ENCODE results near the gene VGLL4. TPM values are rescaled to one million over a fixed set of nuclear protein-coding genes. Genes with fewer than 3 reads are reported as not detected.
"Not testable (repeated sequence)": the region's sequence is repeated elsewhere in the genome, so short reads cannot be mapped to it uniquely, and the experiment has no call there.

Gene VGLL4
- polyA plus RNA-seq, 3 donors = 96.2 to 115 (median 106) TPM

DNA sequence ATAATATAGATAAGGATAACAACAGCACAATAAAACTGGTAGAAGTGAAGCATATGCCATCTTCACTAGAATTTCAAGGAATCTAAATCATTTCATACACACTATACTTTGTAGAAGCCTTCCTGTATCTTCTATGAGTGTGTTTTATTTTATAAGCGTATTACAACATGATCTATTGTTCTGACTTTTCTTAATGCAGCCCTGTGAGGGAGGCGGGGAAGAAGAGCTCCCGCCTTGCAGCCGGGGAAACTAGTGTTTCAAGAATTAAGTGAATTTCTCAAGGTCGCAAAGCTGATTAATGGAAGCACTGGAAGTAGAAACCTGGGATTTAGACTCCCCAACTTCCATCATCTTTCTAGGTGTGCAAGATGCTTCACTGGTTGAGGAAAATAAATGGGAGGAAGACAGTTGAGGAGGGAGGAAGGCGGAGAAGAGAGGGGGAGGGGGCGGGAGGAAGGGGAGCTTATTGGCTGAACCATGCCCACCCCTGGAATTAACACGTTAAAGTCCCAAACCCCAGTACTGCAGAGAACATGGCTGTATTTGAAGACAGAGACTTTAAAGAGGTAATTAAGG is 32.9 kb downstream of the VGLL4 start:
- DNase-seq = no peak

DNA sequence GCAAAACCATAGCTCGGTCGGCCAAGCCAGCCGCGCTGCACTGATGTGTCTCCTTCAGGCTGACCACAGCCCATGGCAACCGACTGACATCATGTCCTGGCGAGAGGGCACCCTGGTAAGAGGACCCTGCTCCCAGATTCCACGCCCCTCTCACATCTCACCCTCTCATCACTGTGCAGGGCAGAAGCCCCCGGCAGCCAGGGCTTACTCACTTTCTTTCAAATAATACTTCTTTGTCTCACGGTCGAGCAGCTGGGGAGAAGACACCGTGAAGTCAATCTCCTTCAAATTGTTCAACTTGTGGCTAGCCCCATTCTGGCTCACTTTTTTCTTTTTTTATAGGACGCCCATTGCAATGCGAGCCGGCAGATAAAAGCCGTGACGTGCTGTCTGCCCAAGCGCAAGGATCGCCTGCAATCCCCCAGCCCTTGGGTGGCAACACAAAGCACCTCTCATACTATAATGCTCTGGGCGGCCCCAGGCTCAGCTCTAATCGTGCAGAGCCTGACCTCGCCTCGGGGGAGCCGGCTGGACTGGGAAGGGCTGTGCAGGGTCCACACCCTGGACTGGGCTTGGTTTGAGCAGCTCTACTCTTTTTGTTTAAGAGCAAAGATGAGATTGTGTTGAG is 33.6 kb downstream of the VGLL4 start:
- no peak for DNase-seq

DNA sequence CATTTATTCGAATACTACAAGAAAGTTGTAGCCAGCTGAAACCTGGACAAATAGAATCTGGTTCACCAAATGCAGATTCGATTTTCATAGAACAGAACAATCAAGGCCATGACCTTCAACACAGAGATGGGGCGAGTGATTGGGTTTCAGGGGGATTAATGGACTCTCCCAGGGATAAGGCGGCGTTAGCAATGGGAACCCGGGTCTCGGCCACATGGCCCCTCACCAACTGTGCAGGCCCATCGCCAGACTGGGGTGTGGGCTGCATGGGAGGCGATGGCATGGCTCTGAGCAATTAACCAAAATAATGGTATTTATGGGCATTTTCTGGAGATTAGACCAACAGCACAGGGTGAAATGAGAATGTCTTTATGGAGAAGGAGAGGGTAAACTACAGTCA is 34.2 kb downstream of the VGLL4 start:
- no peak for DNase-seq

GRCh38 chr3:11607816-11608215 is 35.9 kb downstream of the VGLL4 start:
- no peak for DNase-seq

DNA sequence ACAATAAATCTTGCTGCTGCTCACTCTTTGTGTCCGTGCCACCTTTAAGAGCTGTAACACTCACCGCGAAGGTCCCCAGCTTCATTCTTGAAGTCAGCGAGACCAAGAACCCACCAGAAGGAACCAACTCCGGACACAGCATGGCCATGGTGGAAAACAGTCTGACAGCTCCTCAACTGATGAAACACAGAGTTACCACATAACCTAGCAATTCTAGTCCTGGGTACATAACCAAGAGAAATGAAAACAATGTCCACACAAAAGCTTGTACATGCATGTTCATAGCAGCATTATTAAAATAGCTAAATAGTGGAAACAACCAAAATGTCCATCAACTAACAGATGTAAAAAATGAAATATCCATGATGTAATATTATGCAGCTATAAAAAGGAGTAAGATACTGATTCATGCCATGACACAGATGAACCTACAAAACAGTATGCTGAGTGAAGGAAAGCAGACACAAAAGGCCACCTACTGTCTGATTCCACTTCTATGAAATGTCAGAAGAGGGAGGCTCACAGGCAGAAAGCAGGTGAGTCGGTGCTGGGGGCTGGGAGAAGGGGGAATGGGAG is 36.8 kb downstream of the VGLL4 start:
- DNase-seq = no peak

DNA sequence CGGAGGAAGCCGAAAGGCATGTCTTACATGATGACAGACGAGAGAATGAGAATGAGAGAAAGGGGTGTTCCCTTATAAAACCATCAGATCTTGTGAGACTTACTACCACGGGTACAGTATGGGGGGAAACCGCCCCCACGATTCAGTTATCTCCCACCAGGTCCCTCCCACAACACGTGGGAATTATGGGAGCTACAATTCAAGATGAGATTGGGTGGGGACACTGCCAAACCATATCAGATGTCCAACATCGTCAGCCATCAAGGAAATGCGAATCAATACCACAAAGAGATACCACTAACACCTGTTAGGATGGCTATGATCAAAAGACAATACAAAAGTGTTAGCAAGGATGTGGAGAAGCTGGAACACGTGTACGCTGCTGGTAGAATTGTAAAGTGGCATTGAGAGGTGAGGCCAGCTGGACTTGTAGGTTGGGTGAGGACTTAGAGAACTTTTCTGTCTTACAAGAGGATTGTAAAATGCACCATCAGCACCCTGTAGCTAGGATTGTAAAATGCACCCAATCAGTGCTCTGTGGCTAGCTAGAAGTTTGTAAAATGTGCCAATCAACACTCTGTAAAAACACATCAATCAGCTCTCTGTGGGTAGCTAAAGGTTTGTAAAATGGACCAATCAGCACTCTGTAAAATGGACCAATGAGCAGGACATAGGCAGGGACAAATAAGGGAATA is 37.5 kb downstream of the VGLL4 start:
- DNase-seq = no peak

GRCh38 chr3:11605398-11605797 is 38.3 kb downstream of the VGLL4 start:
- DNase-seq = no peak

GRCh38 chr3:11604139-11604892 is 39.4 kb downstream of the VGLL4 start:
- DNase-seq = no peak

- no peak for DNase-seq
Measured at GRCh38 chr3:11603628-11604027, 40.1 kb downstream of the VGLL4 start.

- DNase-seq = no peak
Measured at GRCh38 chr3:11602886-11603527, 40.7 kb downstream of the VGLL4 start.

DNA sequence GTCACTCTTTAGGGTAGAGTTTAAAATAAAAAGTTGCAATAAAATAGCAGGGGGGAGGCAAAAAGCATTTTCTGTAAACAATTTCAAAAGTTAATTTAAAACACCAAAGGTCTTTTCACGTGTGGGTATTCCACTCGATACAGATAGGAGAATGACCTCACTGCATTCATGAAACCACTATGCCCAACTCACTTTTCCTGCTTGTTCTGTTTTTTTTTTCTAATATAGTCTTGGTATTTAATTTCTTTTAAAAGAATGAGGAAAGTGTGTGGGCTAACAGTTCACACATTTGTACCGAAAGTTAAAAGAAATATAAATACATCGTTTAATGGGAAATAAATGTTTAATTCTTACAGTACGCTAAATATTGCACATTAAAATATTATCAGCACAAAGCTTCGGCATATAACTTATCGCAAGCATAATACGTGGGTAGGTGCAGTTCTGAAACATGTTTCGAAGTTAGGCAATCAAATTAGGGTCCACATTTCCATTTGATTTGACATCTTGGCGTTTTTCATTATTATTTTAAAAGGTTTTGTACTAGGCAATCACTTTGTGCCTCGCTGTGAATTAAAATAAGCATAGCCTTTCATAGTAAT is 41.4 kb downstream of the VGLL4 start:
- no peak for DNase-seq

DNA sequence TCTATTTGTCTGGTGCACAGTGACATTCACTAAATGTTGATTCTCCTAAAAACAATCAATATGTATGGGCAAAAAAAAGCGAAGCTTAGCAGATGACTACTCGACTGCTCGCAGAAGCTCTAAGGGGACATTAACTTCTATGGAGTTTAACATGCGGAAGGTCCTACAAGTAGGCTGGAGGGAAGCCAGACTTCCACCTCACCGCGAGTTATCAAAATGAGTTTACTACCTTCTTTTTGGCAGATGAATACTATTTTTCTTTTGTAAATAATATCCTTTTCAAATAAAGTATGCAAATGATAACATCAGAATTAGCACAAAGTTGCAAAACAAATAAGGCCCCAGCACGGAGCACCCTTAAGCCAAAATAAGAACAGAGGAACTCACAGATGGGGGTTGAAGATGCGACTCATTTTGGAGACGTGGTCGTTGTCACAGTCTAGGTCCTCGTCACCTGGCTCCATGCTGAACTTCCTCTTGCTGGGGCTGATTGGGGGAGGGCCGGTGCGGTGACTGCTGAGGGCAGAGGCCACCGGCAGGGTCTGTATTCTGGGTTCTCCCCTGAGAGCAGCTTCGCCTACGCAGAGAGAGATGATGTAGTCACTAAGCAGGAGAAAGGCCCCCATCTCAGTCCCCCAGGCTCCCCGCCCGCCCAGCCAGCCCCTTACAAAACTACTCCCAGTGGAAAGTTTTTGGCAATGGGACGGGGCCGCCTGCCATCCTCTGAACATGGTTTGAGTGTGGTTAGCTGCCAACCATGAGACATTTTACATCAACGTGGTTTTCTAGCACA is 42.1 kb downstream of the VGLL4 start:
- no peak for DNase-seq

DNA sequence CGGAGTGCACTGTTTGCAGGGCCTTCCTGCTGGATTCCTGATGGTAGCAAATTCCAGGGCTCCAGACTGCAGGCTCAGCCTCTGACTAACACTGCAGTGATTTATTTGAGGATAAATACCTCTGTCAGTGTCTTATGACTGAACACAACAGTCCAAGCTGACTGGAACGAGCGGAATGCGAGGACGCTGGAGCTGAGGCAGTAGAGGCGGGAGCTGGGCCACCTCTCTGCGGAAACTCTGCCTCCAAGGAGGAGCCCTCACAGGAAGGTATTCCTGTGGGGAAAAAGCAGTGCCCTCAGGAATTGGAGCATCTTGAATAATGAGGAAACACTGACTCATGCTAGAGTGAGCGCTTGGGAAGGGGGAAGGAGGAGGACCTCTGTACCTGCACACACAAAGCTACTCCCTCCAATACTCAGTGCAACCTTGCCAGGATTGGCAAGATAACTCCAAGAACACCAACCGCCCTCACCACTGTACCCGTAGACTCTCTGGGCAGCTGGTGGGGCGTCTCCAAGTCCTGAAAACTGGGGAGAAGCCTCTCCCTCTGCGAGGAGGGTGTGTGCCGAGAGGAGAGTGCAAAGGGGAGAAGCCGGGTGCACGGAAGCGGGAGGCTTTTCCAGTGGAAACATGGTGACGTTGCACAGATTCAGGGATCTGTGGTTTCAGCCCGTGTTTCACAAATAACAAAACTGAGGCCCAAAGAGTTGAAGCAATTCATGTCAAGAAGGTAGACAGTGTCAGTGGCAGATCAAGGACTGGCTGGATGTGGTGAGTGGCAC is 43.0 kb downstream of the VGLL4 start:
- peak; percentile 92 for DNase-seq

DNA sequence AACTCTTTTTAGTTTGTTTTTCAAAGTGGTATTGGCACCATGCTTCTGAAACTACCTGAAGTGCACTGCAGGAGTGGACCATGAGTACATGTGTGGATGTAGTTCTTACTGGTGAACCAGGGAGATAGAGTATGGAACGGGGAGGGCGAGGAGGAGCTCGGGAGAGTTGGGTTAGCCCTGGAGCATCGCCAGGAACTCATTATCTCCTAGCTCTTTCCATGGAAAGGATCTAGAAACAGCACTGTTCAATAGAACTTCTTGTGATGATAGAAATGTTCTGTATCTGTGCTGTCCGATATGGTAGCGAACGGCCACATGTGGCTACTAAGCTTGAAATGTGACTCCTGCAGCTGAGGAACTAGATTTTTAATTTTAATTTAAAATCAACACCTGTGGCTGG is 47.3 kb downstream of the VGLL4 start:
- DNase-seq = no peak

GRCh38 chr3:11595024-11595423 is 48.7 kb downstream of the VGLL4 start:
- not testable (repeated sequence) for DNase-seq

- no peak for DNase-seq
Measured at GRCh38 chr3:11593318-11594034, 50.2 kb downstream of the VGLL4 start.

DNA sequence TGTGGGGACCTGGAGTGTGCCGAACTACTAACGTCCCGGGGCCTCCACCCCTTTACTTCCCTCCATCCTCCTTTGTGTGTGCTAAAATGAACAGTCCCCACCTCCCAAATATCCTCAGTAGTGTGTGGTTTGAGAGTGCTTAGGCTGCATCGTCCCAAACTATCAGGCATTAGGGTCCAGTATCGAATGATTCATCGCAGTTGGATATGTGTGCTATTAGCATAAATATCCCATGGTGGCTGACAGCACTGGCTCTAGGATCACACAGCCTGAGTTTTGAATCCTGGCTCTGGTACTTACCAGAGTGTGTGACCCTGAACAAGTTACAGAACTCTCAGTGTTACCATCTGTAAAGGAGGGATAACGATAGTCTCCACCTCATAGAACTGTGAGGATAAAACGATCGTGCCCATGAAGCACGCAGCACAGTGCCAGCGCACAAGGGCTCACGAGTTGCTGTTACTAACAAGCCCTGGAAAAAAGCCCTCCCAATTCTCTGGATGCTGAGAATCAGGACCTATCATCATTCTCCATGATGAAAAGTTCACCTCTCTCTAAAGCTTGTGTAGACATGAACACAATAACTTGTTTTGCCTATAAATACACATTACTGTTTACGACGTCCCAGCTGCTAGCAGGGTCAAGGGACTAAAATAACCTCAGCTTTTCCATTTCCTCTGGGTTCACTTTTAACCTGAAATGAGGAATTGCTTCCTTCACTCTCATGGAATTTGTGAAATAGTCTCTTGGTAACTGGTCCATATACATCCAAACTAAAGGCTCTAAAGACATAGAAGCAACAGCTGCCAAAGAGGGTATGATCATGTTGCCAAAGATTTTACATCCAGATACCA is 51.0 kb downstream of the VGLL4 start:
- no peak for DNase-seq
